ENCODE results near the gene SLC6A3.
A peak's percentile ranks its signal among the peaks of the same experiment; 100 is the strongest.
"Not testable (repeated sequence)": the region's sequence is repeated elsewhere in the genome, so short reads cannot be mapped to it uniquely, and the experiment has no call there.

The SLC6A3 gene

DNA sequence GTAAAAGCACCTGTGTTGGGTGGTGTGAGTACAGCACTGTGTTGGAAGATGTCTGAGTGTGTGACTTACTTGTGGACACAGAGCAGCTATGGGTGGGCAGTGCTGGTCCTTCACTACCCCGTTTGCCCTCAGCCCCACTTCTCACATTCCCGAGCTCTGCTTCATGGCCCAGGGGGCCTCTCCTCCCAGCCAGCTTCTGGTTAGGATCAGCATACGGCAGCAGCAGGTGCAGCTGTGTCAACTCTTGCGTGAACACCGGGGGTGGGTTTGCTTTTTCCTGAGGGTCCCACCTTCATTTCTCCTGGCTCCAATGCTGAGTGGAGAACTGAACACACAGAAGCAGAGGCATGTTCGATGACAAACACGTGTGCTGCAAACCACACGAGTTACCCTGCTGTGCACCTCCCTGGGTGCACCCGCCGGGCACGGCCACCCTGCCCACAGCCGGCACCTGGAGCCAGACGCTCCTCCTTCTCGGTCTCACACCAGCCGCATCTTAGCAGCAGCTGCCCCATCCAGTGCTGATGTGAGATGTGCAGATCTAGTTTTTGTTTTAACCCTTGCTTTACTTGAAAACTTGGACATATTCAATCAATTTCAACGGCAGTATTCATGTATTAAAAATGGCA, 14.9 kb upstream of the SLC6A3 start:
- intact Hi-C loops (cut with DNase I; ENCODE audit: low total_unique reads): no loop called here
- H3K27me3 ChIP-seq: no peaks in the 10 kb centered on the region
- H3K36me3 ChIP-seq: peaks cover 38 to 50% (median 42%) of the 10 kb centered on the region in 3 donors
- no peak overlapping the region for H3K4me3 ChIP-seq
- H3K4me1 ChIP-seq: no peaks in the 10 kb centered on the region
- DNase-seq: peak; percentile 6 to 25
- H3K27ac ChIP-seq: no peak overlapping the region
- no peak for TF ChIP-seq CTCF (IDR thresholded peaks at IDR 0.05)
- peaks cover 0 to 14% (median 5%) of the 10 kb centered on the region in 3 donors for H3K9me3 ChIP-seq

DNA sequence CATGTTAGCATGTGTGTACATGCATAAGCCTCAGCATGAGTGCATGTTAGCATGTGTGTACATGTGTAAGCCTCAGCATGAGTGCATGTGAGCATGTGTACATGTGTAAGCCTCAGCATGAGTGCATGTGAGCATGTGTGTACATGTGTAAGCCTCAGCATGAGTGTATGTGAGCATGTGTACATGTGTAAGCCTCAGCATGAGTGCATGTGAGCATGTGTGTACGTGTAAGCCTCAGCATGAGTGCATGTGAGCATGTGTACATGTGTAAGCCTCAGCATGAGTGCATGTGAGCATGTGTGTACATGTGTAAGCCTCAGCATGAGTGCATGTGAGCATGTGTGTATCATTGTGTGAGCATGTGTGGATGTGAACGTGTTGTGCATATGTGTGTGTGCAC, 14.2 kb upstream of the SLC6A3 start:
- H3K4me3 ChIP-seq; H3K27me3 ChIP-seq; H3K4me1 ChIP-seq; intact Hi-C loops (cut with DNase I; ENCODE audit: low total_unique reads); H3K27ac ChIP-seq: not testable (repeated sequence)
- Histone ChIP-seq H3K9me3 (peaks cover 0 to 20% (median 5%) of the 10 kb centered on the region in 3 donors), H3K36me3 (peaks cover 38 to 48% (median 42%) of the 10 kb centered on the region in 3 donors)
- peak in 1 of 2 donors; percentile 4 for DNase-seq

DNA sequence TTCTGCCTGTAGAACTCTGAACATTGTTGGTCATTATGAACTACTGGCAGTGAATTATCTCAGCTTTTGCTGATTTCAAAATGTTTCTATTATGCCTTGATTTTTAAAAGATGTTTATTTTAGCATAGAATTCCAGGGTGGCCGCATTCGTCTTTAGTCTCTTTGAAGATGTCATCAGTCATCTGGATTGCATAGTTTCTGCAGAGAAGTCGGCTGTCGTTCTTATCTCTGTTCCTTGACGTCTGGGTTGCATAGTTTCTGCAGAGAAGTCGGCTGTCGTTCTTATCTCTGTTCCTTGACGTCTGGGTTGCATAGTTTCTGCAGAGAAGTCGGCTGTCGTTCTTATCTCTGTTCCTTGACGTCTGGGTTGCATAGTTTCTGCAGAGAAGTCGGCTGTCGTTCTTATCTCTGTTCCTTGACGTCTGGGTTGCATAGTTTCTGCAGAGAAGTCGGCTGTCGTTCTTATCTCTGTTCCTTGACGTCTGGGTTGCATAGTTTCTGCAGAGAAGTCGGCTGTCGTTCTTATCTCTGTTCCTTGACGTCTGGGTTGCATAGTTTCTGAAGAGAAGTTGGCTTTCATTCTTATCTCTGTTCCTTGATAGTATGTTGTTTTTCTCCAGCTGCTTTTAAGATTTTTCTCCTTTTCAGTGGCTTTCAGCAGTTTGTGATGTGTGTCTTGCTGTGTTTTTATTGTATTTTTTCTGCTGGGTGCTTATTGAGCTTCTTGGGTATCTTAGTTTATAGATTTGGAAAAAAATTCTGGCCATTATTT, 11.1 kb upstream of the SLC6A3 start:
- H3K27ac ChIP-seq; DNase-seq; H3K27me3 ChIP-seq; H3K4me1 ChIP-seq; intact Hi-C loops (cut with DNase I; ENCODE audit: low total_unique reads); H3K4me3 ChIP-seq: not testable (repeated sequence)
- peaks cover 8 to 16% (median 12%) of the 10 kb centered on the region in 3 donors for H3K36me3 ChIP-seq
- H3K9me3 ChIP-seq: peaks cover 0 to 36% (median 21%) of the 10 kb centered on the region in 3 donors

GRCh38 chr5:1453613-1454012, 8.4 kb upstream of the SLC6A3 start:
- DNase-seq: no peak
- no peak overlapping the region for H3K27ac ChIP-seq
- H3K36me3 ChIP-seq: no peaks in the 10 kb centered on the region
- no peak overlapping the region for H3K4me3 ChIP-seq
- H3K4me1 ChIP-seq: no peaks in the 10 kb centered on the region
- H3K27me3 ChIP-seq: peaks cover 0 to 7% of the 10 kb centered on the region in 2 donors
- intact Hi-C loops (cut with DNase I; ENCODE audit: low total_unique reads): no loop called here
- TF ChIP-seq CTCF (IDR thresholded peaks at IDR 0.05): no peak
- H3K9me3 ChIP-seq: peaks cover 0 to 36% (median 21%) of the 10 kb centered on the region in 3 donors

DNA sequence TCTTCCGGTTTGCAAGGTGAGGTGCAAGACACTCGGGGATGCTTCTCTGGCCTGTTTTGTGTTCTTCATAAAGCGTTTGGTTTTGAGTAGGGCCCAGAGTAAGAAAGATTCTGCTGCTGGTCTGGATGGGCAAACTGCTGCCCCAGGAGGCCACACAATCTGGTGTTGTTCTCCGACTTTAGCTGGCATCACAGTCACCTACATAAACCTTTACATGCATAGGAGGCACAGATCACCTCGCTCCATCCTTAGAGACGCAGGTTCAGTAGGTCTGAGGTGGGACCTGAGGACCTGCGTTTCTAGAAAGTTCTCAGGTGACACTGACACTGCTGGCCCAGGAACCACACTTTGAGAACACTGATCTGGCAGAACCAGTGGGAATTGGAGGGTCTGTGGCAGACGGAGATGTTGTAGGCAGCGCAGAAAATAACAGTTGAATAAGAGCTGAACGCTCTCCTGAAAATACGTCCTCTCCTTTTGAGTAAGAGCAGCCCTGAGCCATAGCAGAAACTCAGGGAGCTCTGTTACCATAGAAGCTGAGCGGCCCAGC, 3.9 kb upstream of the SLC6A3 start:
- no peaks in the 10 kb centered on the region for H3K36me3 ChIP-seq
- intact Hi-C loops (cut with DNase I; ENCODE audit: low total_unique reads): no loop called here
- DNase-seq: peak in 1 of 2 donors; percentile 15
- H3K4me1 ChIP-seq: peaks cover 0 to 22% (median 17%) of the 10 kb centered on the region in 4 donors
- TF ChIP-seq CTCF (IDR thresholded peaks at IDR 0.05): no peak
- no peak overlapping the region for H3K27ac ChIP-seq
- peaks cover 0 to 46% of the 10 kb centered on the region in 2 donors for H3K27me3 ChIP-seq
- no peak overlapping the region for H3K4me3 ChIP-seq
- peaks cover 0 to 14% (median 13%) of the 10 kb centered on the region in 3 donors for H3K9me3 ChIP-seq

DNA sequence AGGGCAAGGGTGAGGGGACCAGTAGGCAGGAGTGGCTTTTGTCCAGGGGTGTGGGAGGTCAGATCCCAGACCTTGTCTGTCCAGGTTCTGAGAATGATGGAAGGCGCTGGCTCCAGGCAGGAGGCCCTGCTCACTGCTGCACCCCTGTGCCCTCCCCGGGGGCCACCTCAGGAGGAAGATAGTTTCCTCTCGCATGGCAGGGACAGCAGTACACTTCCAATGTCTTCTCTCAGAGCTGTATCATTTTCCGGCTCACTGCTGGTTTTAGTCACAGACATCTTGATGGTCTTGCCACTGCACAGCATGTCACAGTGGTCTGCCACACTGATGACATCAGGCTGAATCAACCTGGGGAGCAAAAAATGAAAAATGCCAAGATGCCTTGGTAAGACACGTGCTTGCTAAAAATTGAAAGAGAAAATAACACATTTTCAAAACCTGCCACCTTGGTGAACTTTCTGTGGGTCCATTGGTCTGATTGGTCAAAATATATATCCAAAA, 3.3 kb upstream of the SLC6A3 start:
- DNase-seq: peak in 1 of 2 donors; percentile 43
- H3K9me3 ChIP-seq: peaks cover 0 to 8% (median 8%) of the 10 kb centered on the region in 3 donors
- peaks cover 0 to 52% of the 10 kb centered on the region in 2 donors for H3K27me3 ChIP-seq
- peaks cover 0 to 22% (median 17%) of the 10 kb centered on the region in 4 donors for H3K4me1 ChIP-seq
- intact Hi-C loops (cut with DNase I; ENCODE audit: low total_unique reads): no loop called here
- H3K27ac ChIP-seq: no peak overlapping the region
- TF ChIP-seq CTCF (IDR thresholded peaks at IDR 0.05): no peak
- no peaks in the 10 kb centered on the region for H3K36me3 ChIP-seq
- H3K4me3 ChIP-seq: no peak overlapping the region

Data from tibial artery (tissue), 4 donors.